DMS53 treated with DMSO at 0.1 percent for 48 hours (cell line): ENCODE data around the gene NFASC.

Experiments
- DNase-seq: peaks from one replicate; lab custom pipeline; 2025; ENCODE audit not compliant: unreplicated experiment; lab: John Stamatoyannopoulos, UW

NFASC gene

GRCh38 chr1:204958317-204959307 is 88.0 kb downstream of the NFASC start:
- DNase-seq: no peak

GRCh38 chr1:204959374-204959773 is 88.7 kb downstream of the NFASC start:
- DNase-seq: no peak

GRCh38 chr1:204959836-204960235 is 89.2 kb downstream of the NFASC start:
- no peak for DNase-seq

GRCh38 chr1:204960306-204961125 is 89.9 kb downstream of the NFASC start:
- DNase-seq: no peak

- no peak for DNase-seq
Observed at GRCh38 chr1:204961765-204962419, 91.2 kb downstream of the NFASC start.

GRCh38 chr1:204962742-204963632 is 92.3 kb downstream of the NFASC start:
- DNase-seq: no peak

- DNase-seq: no peak
Observed at GRCh38 chr1:204967451-204967850, 96.8 kb downstream of the NFASC start.

GRCh38 chr1:204968135-204968534 is 97.5 kb downstream of the NFASC start:
- DNase-seq: no peak

GRCh38 chr1:204968951-204969350 is 98.3 kb downstream of the NFASC start:
- no peak for DNase-seq

- no peak for DNase-seq
Observed at GRCh38 chr1:204970937-204971336, 100.3 kb downstream of the NFASC start.

- DNase-seq: no peak
Observed at GRCh38 chr1:204971517-204972336, 101.1 kb downstream of the NFASC start.

- DNase-seq: no peak
Observed at GRCh38 chr1:204972426-204972825, 101.8 kb downstream of the NFASC start.

GRCh38 chr1:204973449-204973848 is 102.8 kb downstream of the NFASC start:
- DNase-seq: no peak

GRCh38 chr1:204974327-204974726 is 103.7 kb downstream of the NFASC start:
- DNase-seq: no peak

- no peak for DNase-seq
Observed at GRCh38 chr1:204975021-204975420, 104.4 kb downstream of the NFASC start.

GRCh38 chr1:204975568-204976235 is 105.0 kb downstream of the NFASC start:
- no peak for DNase-seq

- no peak for DNase-seq
Observed at GRCh38 chr1:204976646-204977045, 106.0 kb downstream of the NFASC start.

GRCh38 chr1:204977318-204977717 is 106.7 kb downstream of the NFASC start:
- no peak for DNase-seq

GRCh38 chr1:204978782-204979181 is 108.1 kb downstream of the NFASC start:
- no peak for DNase-seq
